CD8-positive, alpha-beta memory T cell (primary cell): ENCODE measurements around the gene SIN3A. TPM values are rescaled to one million over a fixed set of nuclear protein-coding genes. Genes with fewer than 3 reads are reported as not detected.
"Not testable (repeated sequence)": the region's sequence is repeated elsewhere in the genome, so short reads cannot be mapped to it uniquely, and the experiment has no call there.

Experiments used
- CTCF ChIA-PET: fragments of 350-600 bp; sonication (Branson Sonifier 250); formaldehyde crosslinking; loops from one replicate; lab custom pipeline; 2021; ENCODE audit warnings: antibody characterized with exemption; lab: Charles Lee
- POLR2A ChIA-PET: fragments of 350-600 bp; sonication (Branson Sonifier 250); formaldehyde crosslinking; loops from one replicate; lab custom pipeline; 2021; ENCODE audit warnings: antibody characterized with exemption; lab: Charles Lee
- DNase-seq, 5 donors: peaks; one replicate each; pipeline versions ENCODE4 v3.0.0 to v3.0.0-alpha.2; 2020 to 2022; ENCODE audit warnings: mixed read lengths in 1 of 5
- H3K27ac ChIP-seq: one replicate; pipeline ENCODE4 v1.7.0; 2013; ENCODE audit warnings: low read depth, mild to moderate bottlenecking, low read length, moderate library complexity
- H3K27me3 ChIP-seq: 2 replicates; pipeline ENCODE4 v1.7.0; 2013; ENCODE audit warnings: low read length, mild to moderate bottlenecking; ENCODE audit not compliant: insufficient read depth, poor library complexity, severe bottlenecking
- H3K36me3 ChIP-seq: 2 replicates; pipeline ENCODE4 v1.7.0; 2013; ENCODE audit warnings: mild to moderate bottlenecking, low read length, moderate library complexity; ENCODE audit not compliant: insufficient read depth
- H3K4me1 ChIP-seq: 2 replicates; pipeline ENCODE4 v1.7.0; 2013; ENCODE audit warnings: mild to moderate bottlenecking, low read length, moderate library complexity; ENCODE audit not compliant: insufficient read depth
- H3K4me3 ChIP-seq: 2 replicates; pipeline ENCODE4 v1.7.0; 2013; ENCODE audit warnings: mild to moderate bottlenecking, low read length
- H3K9me3 ChIP-seq: 2 replicates; pipeline ENCODE4 v1.7.0; 2013; ENCODE audit warnings: mild to moderate bottlenecking, low read length
- H3K27ac Mint-ChIP-seq, 8 donors: one replicate each; pipeline ENCODE4 v1.8.0; 2020 to 2021; ENCODE audit warnings: mixed read lengths in 8 of 8, mild to moderate bottlenecking in 6 of 8, inconsistent platforms in 3 of 8, moderate library complexity in 3 of 8
- H3K27me3 Mint-ChIP-seq, 2 donors: one replicate each; pipeline ENCODE4 v1.8.0; 2020 to 2021; ENCODE audit warnings: mixed read lengths in 2 of 2, mild to moderate bottlenecking in 1 of 2, moderate library complexity in 1 of 2
- H3K36me3 Mint-ChIP-seq, 3 donors: one replicate each; pipeline ENCODE4 v1.8.0; 2020 to 2021; ENCODE audit warnings: mixed read lengths in 3 of 3, inconsistent platforms in 1 of 3, mild to moderate bottlenecking in 1 of 3
- H3K4me1 Mint-ChIP-seq, 3 donors: one replicate each; pipeline ENCODE4 v1.8.0; 2020 to 2021; ENCODE audit warnings: mixed read lengths in 3 of 3, inconsistent platforms in 1 of 3, mild to moderate bottlenecking in 1 of 3
- H3K4me3 Mint-ChIP-seq, 7 donors: one replicate each; pipeline ENCODE4 v1.8.0; 2020 to 2021; ENCODE audit warnings: mixed read lengths in 7 of 7, mild to moderate bottlenecking in 6 of 7, moderate library complexity in 4 of 7, inconsistent platforms in 2 of 7
- H3K9me3 Mint-ChIP-seq, 5 donors: one replicate each; pipeline ENCODE4 v1.8.0; 2020 to 2022; ENCODE audit warnings: mixed read lengths in 5 of 5, mild to moderate bottlenecking in 3 of 5, moderate library complexity in 2 of 5, inconsistent platforms in 1 of 5
- polyA plus RNA-seq: library from polyadenylated mRNA; unstranded; fragments of 300-500 nt; fragmentation: Illumina TruSeq; gene quantifications from one replicate; pipeline ENCODE4 v1.2.3, GENCODE V29; 2021
- total RNA-seq, 2 experiments: library from RNA; stranded (reverse); gene quantifications; one replicate each; pipeline ENCODE4 v1.2.3, GENCODE V29; 2021

SIN3A gene
- total RNA-seq: 10 to 100 TPM; 82.8 to 89.0 TPM
- 16.0 TPM for polyA plus RNA-seq

DNA sequence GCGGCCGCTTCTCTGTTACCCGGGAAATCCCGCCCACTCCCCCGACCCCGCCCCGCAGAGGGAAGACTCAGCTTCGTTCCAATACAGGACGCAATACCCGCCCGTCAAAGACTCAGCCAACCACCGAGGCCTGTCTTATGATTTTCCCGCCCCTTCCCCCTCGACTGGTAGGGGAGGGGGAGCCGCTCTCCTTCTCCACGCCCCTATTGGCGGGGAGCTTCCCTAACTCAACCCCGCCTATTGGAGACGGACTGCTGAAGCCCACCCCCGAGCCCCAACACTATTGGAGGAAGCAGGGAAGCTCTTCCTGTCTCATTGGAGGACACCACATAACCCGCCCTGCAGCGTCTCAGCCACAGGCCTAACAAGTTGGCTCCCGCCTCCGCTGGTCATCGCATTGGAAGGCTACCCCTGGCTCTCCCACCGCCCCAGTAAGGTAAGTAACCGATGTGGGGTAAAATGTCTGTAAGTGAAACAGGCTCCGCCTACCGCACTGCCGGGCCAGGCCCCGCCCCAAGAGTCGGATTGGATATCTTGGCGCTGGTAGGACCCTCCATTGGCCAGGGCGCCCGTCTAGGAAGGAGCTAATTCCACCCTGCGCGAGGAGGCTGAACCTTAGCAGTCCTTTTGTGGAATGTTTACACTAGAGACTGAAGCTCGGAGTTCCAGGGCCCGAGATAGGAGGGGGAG lies at the start of gene SIN3A:
TSS of gene SIN3A (minus strand) at position 17 of the 690 bp plus-strand sequence. CDS start 21,315 bp downstream, outside the sequence.
- CTCF ChIA-PET: interaction anchor here (0.7 to 6.0 kb wide), 6 partner anchors 8 to 234 kb away, joined by 3 to 52 read pairs (median 4); partner anchors contain the start of genes IMP3 and MAN2C1
- H3K4me1 ChIP-seq: peaks cover 48% of the 10 kb centered on the region
- Mint-ChIP-seq H3K4me1 (peaks cover 51 to 63% (median 61%) of the 10 kb centered on the region in 3 donors), H3K4me3 (peak within 1 kb of the TSS; percentile 93 to 98 (median 96)), H3K27me3 (peaks cover 0 to 1% of the 10 kb centered on the region in 2 donors), H3K9me3 (no peaks in the 10 kb centered on the region), H3K36me3 (peaks cover 0 to 35% (median 0%) of the 10 kb centered on the region in 3 donors), H3K27ac (peak within 1 kb of the TSS; percentile 95 to 100 (median 99))
- no peaks in the 10 kb centered on the region for H3K9me3 ChIP-seq
- peak within 1 kb of the TSS; percentile 94 for H3K27ac ChIP-seq
- peak within 1 kb of the TSS; percentile 99 for H3K4me3 ChIP-seq
- POLR2A ChIA-PET: interaction anchor here (0.5 to 7.3 kb wide), 20 partner anchors 11 to 837 kb away, joined by 3 to 130 read pairs (median 3); partner anchors contain the start of genes C15orf39, CLK3, IMP3 and MAN2C1
- H3K27me3 ChIP-seq: no peaks in the 10 kb centered on the region
- no peaks in the 10 kb centered on the region for H3K36me3 ChIP-seq
- peak; percentile 99 for DNase-seq

DNA sequence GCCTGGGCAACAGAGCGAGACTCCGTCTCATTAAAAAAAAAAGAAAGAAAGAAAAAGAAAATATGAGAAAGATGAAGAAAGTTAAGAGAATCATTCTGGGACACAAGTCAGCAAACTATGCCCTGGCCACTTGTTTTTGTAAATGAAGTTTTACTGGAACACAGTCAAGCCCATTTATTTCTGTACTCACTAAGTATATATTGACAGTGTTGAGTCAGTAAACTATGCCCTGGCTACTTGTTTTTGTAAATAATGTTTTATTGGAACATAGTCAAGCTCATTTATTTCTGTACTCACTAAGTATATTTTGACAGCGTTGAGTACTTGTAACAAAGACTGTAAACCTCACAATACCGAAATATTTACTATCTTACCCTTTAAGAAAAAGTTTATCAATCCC lies 42.2 kb upstream of the SIN3A start:
- Histone ChIP-seq H3K27me3 (no peaks in the 10 kb centered on the region), H3K27ac (no peak overlapping the region), H3K4me1 (no peaks in the 10 kb centered on the region), H3K9me3 (no peaks in the 10 kb centered on the region), H3K4me3 (no peak overlapping the region), H3K36me3 (peaks cover 7% of the 10 kb centered on the region)
- Mint-ChIP-seq H3K9me3 (no peaks in the 10 kb centered on the region), H3K27ac (no peak overlapping the region), H3K4me1 (no peaks in the 10 kb centered on the region), H3K27me3 (no peaks in the 10 kb centered on the region), H3K4me3 (no peak overlapping the region), H3K36me3 (peaks cover 7 to 41% (median 9%) of the 10 kb centered on the region in 3 donors)
- ChIA-PET CTCF (no interaction called here), POLR2A (no interaction called here)
- no peak for DNase-seq

DNA sequence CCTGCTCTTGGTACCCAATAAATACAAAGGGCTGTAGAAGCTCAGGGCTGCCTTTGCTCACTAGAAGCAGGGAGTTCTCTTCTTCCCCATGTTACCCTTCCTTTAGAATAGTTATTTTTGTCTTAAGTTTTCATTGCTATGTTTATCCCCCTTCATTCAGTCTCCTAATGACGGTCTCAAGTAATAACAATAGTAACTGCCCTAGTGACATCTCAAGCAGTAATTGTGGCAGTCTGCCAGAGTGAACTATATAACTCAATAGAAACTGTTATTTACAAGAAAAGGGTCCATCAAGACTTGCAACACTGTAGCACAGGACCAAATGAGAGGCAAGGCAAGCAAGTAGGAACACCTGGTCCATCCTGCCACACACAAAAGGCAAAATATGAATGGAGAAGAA lies 32.5 kb upstream of the SIN3A start:
- no peaks in the 10 kb centered on the region for H3K27me3 Mint-ChIP-seq
- H3K36me3 Mint-ChIP-seq: peaks cover 4 to 41% (median 8%) of the 10 kb centered on the region in 3 donors
- peaks cover 9% of the 10 kb centered on the region for H3K36me3 ChIP-seq
- H3K4me1 Mint-ChIP-seq: peaks cover 6 to 10% (median 7%) of the 10 kb centered on the region in 3 donors
- H3K27ac ChIP-seq: no peak overlapping the region
- H3K4me1 ChIP-seq: no peaks in the 10 kb centered on the region
- ChIA-PET CTCF (no interaction called here), POLR2A (no interaction called here)
- H3K4me3 Mint-ChIP-seq: no peak overlapping the region
- no peak for DNase-seq
- no peaks in the 10 kb centered on the region for H3K9me3 Mint-ChIP-seq
- H3K4me3 ChIP-seq: no peak overlapping the region
- no peaks in the 10 kb centered on the region for H3K27me3 ChIP-seq
- peak overlapping the region in 5 of 8 donors; percentile 14 to 67 (median 39) for H3K27ac Mint-ChIP-seq
- no peaks in the 10 kb centered on the region for H3K9me3 ChIP-seq

DNA sequence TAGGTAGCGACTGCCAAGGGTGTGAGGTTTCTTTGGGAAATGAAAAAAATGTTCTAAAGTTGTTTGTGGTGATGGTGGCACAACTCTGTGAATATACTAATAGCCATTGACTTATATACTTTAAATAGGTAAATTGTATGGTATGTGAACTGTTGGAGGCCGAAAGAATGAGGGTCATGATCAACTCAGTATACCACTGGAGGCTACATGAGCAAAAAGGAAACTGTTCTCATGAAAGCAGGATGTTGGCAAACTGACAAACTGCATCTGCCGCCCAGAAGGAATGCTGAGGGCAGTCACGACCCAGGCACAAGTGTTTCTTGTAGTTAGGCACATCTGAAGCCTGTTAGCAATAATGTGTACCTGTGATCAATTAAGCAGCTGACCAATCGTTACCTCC lies 32.1 kb upstream of the SIN3A start:
- CTCF ChIA-PET: not testable (repeated sequence)

DNA sequence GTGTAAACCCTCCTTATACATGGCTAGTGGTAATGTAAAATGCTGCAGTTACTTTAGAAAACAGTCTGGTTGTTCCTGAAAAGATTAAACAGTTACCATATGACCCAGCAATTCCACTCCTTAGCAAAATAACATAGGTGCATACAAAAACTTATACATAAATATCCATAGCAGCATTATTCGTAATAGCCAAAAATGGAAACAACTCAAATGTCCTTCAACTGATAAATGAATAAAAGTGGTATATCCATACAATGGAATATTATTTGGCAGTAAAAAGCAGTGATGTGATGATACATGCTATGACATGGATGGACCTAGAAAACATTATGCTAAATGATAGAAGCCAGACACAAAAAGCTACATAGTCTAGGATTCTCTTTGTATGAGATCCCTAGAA lies 31.6 kb upstream of the SIN3A start:
- no peak overlapping the region for H3K4me3 Mint-ChIP-seq
- Histone ChIP-seq H3K4me3 (no peak overlapping the region), H3K9me3 (no peaks in the 10 kb centered on the region), H3K27me3 (no peaks in the 10 kb centered on the region), H3K36me3 (peaks cover 9% of the 10 kb centered on the region), H3K27ac (no peak overlapping the region), H3K4me1 (no peaks in the 10 kb centered on the region)
- no peaks in the 10 kb centered on the region for H3K27me3 Mint-ChIP-seq
- peaks cover 4 to 49% (median 13%) of the 10 kb centered on the region in 3 donors for H3K36me3 Mint-ChIP-seq
- ChIA-PET CTCF (no interaction called here), POLR2A (no interaction called here)
- DNase-seq: no peak
- H3K27ac Mint-ChIP-seq: peak overlapping the region in 4 of 8 donors; percentile 0 to 50 (median 22)
- peaks cover 6 to 10% (median 7%) of the 10 kb centered on the region in 3 donors for H3K4me1 Mint-ChIP-seq
- no peaks in the 10 kb centered on the region for H3K9me3 Mint-ChIP-seq

More for the DNA sequence above, 32.1 kb upstream of the SIN3A start:
- H3K27me3 Mint-ChIP-seq, H3K9me3 Mint-ChIP-seq, H3K4me1 ChIP-seq, H3K27me3 ChIP-seq, H3K4me3 ChIP-seq, POLR2A ChIA-PET, H3K4me3 Mint-ChIP-seq, DNase-seq, H3K36me3 ChIP-seq, H3K9me3 ChIP-seq, H3K27ac ChIP-seq: not testable (repeated sequence)
- H3K27ac Mint-ChIP-seq: peak overlapping the region in 3 of 8 donors; percentile 0 to 43 (median 1)
- H3K4me1 Mint-ChIP-seq: peaks cover 6 to 10% (median 7%) of the 10 kb centered on the region in 3 donors
- H3K36me3 Mint-ChIP-seq: peaks cover 4 to 45% (median 11%) of the 10 kb centered on the region in 3 donors

DNA sequence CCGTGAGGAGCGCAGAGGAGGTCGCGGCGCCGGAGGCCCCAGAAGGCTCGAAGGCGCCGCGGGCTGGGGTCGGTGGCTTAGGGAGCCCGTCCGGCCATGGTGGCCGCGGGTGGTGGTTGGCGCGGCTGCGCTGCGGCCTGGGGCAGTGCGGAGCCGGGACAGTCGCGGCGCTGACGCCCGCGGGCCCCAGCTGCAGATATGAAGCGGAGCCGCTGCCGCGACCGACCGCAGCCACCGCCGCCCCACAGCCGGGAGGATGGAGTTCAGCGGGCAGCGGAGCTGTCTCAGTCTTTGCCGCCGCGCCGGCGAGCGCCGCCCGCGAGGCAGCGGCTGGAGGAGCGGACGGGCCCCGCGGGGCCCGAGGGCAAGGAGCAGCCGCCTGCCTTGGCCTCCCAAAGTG lies 29.0 kb upstream of the SIN3A start:
- H3K4me3 ChIP-seq, H3K9me3 Mint-ChIP-seq, H3K27ac Mint-ChIP-seq, H3K4me3 Mint-ChIP-seq, H3K27ac ChIP-seq, DNase-seq, H3K27me3 Mint-ChIP-seq, CTCF ChIA-PET, H3K9me3 ChIP-seq, H3K36me3 ChIP-seq, H3K27me3 ChIP-seq, H3K4me1 ChIP-seq, POLR2A ChIA-PET: not testable (repeated sequence)
- H3K4me1 Mint-ChIP-seq: peaks cover 6 to 10% (median 7%) of the 10 kb centered on the region in 3 donors
- H3K36me3 Mint-ChIP-seq: peaks cover 4 to 48% (median 14%) of the 10 kb centered on the region in 3 donors

DNA sequence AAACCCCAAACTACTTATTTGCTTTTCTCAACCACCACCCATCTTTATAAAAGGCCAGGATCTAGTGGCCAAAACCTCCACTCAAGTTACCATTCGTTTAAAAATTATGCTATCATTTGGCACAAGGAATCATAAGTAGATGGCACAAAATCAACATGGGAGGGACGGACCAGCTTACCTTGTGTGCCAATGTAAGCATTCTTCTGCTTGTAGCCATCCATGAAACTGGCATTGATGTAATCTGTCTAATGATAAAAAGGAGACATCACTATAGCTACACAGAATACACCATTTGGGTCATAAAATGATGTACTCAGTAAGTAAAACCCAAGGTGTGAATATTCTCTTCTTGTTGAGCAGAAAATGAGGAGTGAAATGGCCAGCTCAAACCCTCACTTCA lies 28.2 kb upstream of the SIN3A start:
- H3K4me1 Mint-ChIP-seq: peaks cover 4 to 7% (median 6%) of the 10 kb centered on the region in 3 donors
- H3K9me3 Mint-ChIP-seq: no peaks in the 10 kb centered on the region
- H3K27me3 Mint-ChIP-seq: no peaks in the 10 kb centered on the region
- POLR2A ChIA-PET: no interaction called here
- peaks cover 3% of the 10 kb centered on the region for H3K36me3 ChIP-seq
- CTCF ChIA-PET: interaction anchor here (0.6 kb wide), 1 partner anchor 9 kb away, joined by 3 read pairs; no protein-coding TSS in a partner anchor
- H3K9me3 ChIP-seq: no peaks in the 10 kb centered on the region
- no peak overlapping the region for H3K4me3 ChIP-seq
- H3K4me3 Mint-ChIP-seq: peak overlapping the region in 1 of 7 donors; percentile 18
- H3K27ac ChIP-seq: no peak overlapping the region
- peaks cover 0 to 50% (median 18%) of the 10 kb centered on the region in 3 donors for H3K36me3 Mint-ChIP-seq
- no peaks in the 10 kb centered on the region for H3K4me1 ChIP-seq
- no peaks in the 10 kb centered on the region for H3K27me3 ChIP-seq
- H3K27ac Mint-ChIP-seq: no peak overlapping the region
- DNase-seq: no peak

DNA sequence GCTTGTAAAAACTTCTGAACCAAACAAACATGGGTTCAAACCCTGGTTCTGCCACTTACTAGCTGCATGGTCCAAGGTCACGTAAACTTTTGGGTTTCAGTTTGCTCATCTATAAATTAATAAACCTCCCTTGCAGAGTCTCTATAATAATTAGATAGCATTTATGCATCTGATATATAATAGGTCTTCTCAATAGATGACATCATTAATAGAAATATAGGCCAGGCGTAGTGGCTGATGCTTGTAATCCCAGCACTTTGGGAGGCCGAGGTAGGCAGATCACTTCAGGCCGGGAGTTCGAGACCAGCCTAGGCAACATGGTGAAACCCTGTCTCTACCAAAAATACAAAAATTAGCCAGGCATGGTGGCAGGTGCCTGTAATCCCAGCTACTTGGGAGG lies 25.6 kb upstream of the SIN3A start:
- H3K27me3 Mint-ChIP-seq, DNase-seq, H3K4me3 ChIP-seq, H3K27me3 ChIP-seq, POLR2A ChIA-PET, H3K27ac Mint-ChIP-seq, H3K9me3 Mint-ChIP-seq, CTCF ChIA-PET, H3K27ac ChIP-seq, H3K36me3 ChIP-seq, H3K9me3 ChIP-seq, H3K4me1 Mint-ChIP-seq, H3K4me1 ChIP-seq, H3K4me3 Mint-ChIP-seq: not testable (repeated sequence)
- H3K36me3 Mint-ChIP-seq: peaks cover 4 to 57% (median 21%) of the 10 kb centered on the region in 3 donors
